Activated naive CD8-positive, alpha-beta T cell treated with anti-CD3 and anti-CD28 coated beads, Interleukin-2, amount 10 ng/mL, durations not matched to agents 7 days and 5 days (primary cell): ENCODE results near the gene FA2H. TPM values are rescaled to one million over a fixed set of nuclear protein-coding genes. Genes with fewer than 3 reads are reported as not detected.
A peak's percentile ranks its signal among the peaks of the same experiment; 100 is the strongest.

Source experiments
- ATAC-seq: fragments of 150-1000 bp; cut with Tn5 transposase; one replicate; pipeline ENCODE4 v1.10.0; 2021; ENCODE audit warnings: low read depth, moderate library complexity
- POLR2A ChIA-PET: fragments of 350-600 bp; sonication (Branson Sonifier 250); formaldehyde crosslinking; loops from one replicate; lab custom pipeline; 2021; ENCODE audit warnings: antibody characterized with exemption; lab: Charles Lee
- DNase-seq: peaks from one replicate; pipeline ENCODE4 v3.0.0; 2021
- H3K27ac Mint-ChIP-seq: one replicate; pipeline ENCODE4 v1.8.0; 2022; ENCODE audit warnings: mild to moderate bottlenecking, mixed read lengths
- H3K27me3 Mint-ChIP-seq: one replicate; pipeline ENCODE4 v1.8.0; 2022; ENCODE audit warnings: mild to moderate bottlenecking, moderate library complexity, mixed read lengths
- H3K36me3 Mint-ChIP-seq: one replicate; pipeline ENCODE4 v1.8.0; 2021; ENCODE audit warnings: mild to moderate bottlenecking, mixed read lengths
- H3K4me1 Mint-ChIP-seq: one replicate; pipeline ENCODE4 v1.8.0; 2021; ENCODE audit warnings: mixed read lengths
- H3K4me3 Mint-ChIP-seq: one replicate; pipeline ENCODE4 v1.8.0; 2022; ENCODE audit warnings: mild to moderate bottlenecking, moderate library complexity, mixed read lengths
- H3K9me3 Mint-ChIP-seq: one replicate; pipeline ENCODE4 v1.8.0; 2021; ENCODE audit warnings: mixed read lengths
- total RNA-seq, 2 experiments: library from RNA; stranded (reverse); gene quantifications; one replicate each; pipeline ENCODE4 v1.2.3, GENCODE V29; 2021

Gene FA2H
- total RNA-seq, 2 experiments from 2014 or later: not detected

DNA sequence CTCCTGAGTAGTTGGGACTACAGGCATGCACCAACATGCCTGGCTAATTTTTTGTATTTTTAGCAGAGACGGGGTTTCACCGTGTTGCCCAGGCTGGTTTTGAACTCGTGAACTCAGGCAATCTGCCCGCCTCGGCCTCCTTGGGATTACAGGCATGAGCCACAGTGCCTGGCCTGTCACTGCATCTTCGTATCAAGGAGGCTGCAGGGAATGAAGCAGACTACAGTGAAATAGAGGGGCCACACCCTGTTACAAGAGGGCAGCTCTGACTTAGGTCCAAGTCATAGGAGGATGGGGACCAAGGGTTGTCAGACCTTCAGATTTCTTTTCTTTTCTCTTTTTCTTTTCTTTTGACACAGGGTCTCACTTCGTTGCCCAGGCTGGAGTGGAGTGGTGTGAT is 28.7 kb downstream of the FA2H start:
- DNase-seq (no peak), ATAC-seq (no peak)
- Mint-ChIP-seq H3K27ac (no peak overlapping the region), H3K36me3 (no peaks in the 10 kb centered on the region), H3K9me3 (no peaks in the 10 kb centered on the region), H3K4me1 (peaks cover 2% of the 10 kb centered on the region), H3K27me3 (no peaks in the 10 kb centered on the region), H3K4me3 (no peak overlapping the region)
- POLR2A ChIA-PET: no interaction called here

DNA sequence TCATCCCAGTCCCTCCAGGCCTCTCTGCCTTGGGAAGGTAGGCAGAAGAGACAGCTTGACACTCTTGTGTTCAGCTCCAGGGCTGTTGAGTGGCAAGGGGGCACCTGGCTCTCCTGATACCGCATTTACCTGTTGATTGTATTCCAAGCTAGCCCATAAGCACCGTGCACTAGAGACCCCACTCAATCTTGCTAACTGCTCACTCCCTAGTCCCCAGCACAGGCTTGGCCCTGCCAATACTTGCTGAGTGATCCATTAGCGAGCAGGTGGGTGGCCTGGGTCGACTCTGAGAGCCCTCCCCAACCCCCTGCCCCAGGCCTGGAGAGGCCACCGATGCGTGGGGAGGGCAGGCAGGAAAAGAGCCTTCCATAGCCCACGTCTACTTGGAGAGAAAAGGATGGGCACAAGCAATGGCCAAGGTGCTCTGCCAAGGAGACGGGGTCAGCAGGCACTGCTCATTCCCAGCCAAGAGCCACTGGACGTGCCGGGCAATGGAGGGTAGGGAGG is 29.5 kb downstream of the FA2H start:
- no peaks in the 10 kb centered on the region for H3K36me3 Mint-ChIP-seq

DNA sequence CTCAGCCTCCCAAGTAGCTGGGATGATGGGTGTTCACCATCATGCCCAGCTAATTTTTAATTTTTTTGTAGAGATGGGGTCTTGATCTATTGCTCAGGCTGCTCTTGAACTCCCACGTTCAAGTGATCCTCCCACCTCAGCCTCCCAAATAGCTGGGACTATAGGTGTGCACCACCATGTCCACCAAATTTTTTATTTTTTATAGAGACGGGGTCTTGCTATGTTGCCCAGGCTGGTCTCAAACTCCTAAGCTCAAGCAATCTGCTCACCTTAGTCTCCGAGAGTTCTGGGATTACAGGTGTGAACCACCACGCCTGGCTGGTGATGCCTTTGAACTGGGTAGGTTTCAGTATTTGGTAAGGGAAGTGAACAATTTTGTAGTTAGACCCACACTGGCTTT is 30.1 kb downstream of the FA2H start:
- Mint-ChIP-seq H3K4me3 (no peak overlapping the region), H3K27me3 (no peaks in the 10 kb centered on the region), H3K4me1 (peaks cover 2% of the 10 kb centered on the region), H3K9me3 (no peaks in the 10 kb centered on the region), H3K36me3 (no peaks in the 10 kb centered on the region), H3K27ac (no peak overlapping the region)
- POLR2A ChIA-PET: no interaction called here
- DNase-seq (no peak), ATAC-seq (no peak)

More for the DNA sequence above, 29.5 kb downstream of the FA2H start:
- no peaks in the 10 kb centered on the region for H3K27me3 Mint-ChIP-seq
- H3K9me3 Mint-ChIP-seq: no peaks in the 10 kb centered on the region
- no peak for DNase-seq
- POLR2A ChIA-PET: no interaction called here
- ATAC-seq: no peak
- H3K27ac Mint-ChIP-seq: no peak overlapping the region
- H3K4me1 Mint-ChIP-seq: peaks cover 2% of the 10 kb centered on the region
- H3K4me3 Mint-ChIP-seq: no peak overlapping the region

DNA sequence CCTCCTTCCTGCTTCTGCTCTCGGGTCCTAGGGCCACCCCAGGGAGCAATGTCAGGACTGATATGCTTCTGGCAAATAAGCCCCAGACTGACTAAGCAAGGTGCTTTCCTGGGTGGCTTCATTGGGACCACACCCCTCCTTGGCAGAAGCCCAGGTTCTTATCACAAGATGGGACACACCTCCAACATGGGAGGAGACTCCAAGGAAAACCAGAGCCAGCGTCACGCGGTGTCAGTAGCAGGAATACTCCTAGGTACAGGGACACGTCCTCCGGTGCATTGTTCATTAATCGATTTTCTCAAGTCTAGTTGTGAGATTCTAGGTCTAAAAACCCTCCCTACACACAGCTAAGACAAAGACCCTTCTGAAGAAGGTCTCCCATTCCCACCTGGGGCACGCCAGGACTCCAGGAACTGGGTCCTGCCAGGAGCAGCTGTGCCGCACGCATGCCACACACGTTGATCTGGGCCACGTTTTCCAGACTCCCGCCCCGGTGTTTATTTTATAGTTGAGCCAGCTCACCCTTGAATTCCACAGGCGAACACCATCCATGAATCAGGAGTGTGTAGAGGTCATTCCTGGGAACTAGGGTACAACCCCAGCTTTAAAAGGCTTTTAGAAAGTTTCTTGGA is 30.8 kb downstream of the FA2H start:
- DNase-seq (no peak), ATAC-seq (no peak)
- no peaks in the 10 kb centered on the region for H3K36me3 Mint-ChIP-seq
- H3K27me3 Mint-ChIP-seq: no peaks in the 10 kb centered on the region
- no peak overlapping the region for H3K27ac Mint-ChIP-seq
- peaks cover 2% of the 10 kb centered on the region for H3K4me1 Mint-ChIP-seq
- no peak overlapping the region for H3K4me3 Mint-ChIP-seq
- H3K9me3 Mint-ChIP-seq: no peaks in the 10 kb centered on the region
- POLR2A ChIA-PET: no interaction called here

DNA sequence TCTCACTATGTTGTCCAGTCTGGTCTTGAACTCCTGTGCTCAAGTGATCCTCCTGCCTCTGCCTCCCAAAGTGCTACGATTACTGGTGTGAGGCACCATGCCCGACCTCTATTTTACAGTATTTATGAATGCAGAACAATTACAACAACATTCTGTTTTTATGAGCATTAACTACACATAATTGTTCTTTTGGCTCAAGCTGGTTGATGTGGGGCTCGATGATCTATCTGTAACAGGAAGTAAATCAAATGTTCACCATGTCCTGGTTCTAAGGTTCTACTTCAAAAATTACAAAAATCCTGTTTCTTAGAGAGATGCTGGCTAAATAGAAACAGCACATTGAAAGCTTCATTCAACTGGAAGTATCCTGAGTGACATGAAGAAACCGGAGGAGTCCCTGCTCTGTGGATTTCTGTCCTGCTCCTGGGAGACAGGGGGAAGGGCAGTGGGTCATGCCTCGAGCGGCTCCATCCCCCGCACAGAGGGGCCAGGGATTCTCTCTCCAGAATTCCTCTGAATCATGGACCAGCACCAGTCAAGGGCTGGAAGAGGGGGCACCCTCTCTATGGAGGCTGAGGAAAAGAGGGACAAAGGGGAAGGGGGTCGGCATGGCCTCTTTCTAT is 31.5 kb downstream of the FA2H start:
- POLR2A ChIA-PET: no interaction called here
- Mint-ChIP-seq H3K27me3 (no peaks in the 10 kb centered on the region), H3K4me3 (no peak overlapping the region), H3K36me3 (no peaks in the 10 kb centered on the region), H3K9me3 (no peaks in the 10 kb centered on the region), H3K4me1 (peaks cover 2% of the 10 kb centered on the region), H3K27ac (no peak overlapping the region)
- ATAC-seq: no peak
- no peak for DNase-seq

DNA sequence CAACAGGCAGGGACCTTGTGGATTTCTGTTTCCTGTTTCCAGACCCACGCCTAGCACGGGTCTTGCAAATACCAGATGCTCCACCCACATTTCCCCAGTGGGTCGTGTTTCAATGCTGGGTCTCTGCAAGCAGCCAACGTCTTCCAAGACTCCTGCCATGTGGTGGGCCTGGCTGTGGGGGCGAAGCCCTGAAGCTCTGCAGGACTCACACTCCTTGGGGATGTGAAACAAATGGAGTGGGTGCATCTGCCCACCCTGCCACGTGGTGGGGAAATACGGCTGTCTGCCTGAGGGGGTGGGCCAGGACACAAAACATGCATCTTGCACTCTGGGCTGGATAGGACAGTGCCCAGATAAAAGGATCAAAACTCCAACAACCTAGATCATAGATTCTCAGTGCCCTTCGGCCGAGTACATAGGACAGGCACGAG is 32.6 kb downstream of the FA2H start:
- H3K4me3 Mint-ChIP-seq: no peak overlapping the region
- H3K27ac Mint-ChIP-seq: no peak overlapping the region
- H3K36me3 Mint-ChIP-seq: no peaks in the 10 kb centered on the region
- ATAC-seq: no peak
- POLR2A ChIA-PET: no interaction called here
- H3K4me1 Mint-ChIP-seq: peaks cover 2% of the 10 kb centered on the region
- H3K27me3 Mint-ChIP-seq: no peaks in the 10 kb centered on the region
- DNase-seq: no peak
- H3K9me3 Mint-ChIP-seq: no peaks in the 10 kb centered on the region

DNA sequence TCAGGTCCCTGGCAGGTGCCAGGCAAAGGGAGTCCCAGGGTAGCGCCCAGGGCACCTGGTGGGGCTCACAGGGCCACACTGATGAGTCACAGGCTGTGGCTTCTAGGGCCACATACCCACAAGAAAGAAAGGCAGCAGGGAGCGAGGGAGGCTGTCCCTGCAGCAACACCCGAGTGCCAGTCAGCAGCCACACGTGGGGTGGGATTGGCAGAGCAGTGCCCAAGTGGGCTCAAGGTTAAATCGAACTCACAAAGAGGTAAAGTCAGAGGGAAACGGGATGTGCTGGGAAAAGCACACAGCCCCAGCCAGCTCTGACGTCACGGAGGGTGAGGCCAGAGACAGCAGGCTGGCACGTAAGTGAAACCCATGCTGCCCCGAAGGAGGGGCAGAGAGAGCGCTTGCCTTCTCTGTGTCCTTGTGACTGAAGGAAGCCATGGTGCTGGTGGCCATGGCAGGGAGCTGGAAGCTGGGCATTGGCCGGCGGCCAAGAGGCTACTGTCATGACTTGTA is 33.8 kb downstream of the FA2H start:
- peaks cover 2% of the 10 kb centered on the region for H3K4me1 Mint-ChIP-seq
- H3K36me3 Mint-ChIP-seq: no peaks in the 10 kb centered on the region
- POLR2A ChIA-PET: no interaction called here
- DNase-seq (no peak), ATAC-seq (no peak)
- no peak overlapping the region for H3K4me3 Mint-ChIP-seq
- H3K27ac Mint-ChIP-seq: no peak overlapping the region
- H3K27me3 Mint-ChIP-seq: no peaks in the 10 kb centered on the region
- H3K9me3 Mint-ChIP-seq: no peaks in the 10 kb centered on the region

DNA sequence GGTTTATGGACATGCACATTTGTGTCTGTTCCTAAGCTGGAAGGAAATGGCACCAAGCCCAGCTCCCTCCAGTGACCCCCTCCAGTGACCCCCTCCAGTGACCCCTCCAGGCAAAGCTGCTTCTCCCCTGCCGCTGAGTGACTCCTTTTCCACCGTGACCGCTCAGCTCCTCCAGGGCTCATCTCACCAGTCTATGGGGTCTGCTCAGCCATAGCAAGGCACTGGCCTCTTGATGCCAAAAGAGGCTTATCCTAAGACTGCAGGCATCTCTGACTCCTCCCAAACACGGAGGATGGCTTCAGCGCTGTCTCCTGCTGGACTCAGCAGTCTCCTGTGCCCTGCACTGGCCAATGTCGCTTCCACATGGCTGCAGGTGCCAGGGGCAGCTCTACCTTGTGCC is 35.3 kb downstream of the FA2H start:
- Mint-ChIP-seq H3K4me1 (peaks cover 2% of the 10 kb centered on the region), H3K27ac (no peak overlapping the region), H3K4me3 (no peak overlapping the region), H3K9me3 (no peaks in the 10 kb centered on the region), H3K27me3 (no peaks in the 10 kb centered on the region), H3K36me3 (no peaks in the 10 kb centered on the region)
- POLR2A ChIA-PET: no interaction called here
- no peak for ATAC-seq
- no peak for DNase-seq

DNA sequence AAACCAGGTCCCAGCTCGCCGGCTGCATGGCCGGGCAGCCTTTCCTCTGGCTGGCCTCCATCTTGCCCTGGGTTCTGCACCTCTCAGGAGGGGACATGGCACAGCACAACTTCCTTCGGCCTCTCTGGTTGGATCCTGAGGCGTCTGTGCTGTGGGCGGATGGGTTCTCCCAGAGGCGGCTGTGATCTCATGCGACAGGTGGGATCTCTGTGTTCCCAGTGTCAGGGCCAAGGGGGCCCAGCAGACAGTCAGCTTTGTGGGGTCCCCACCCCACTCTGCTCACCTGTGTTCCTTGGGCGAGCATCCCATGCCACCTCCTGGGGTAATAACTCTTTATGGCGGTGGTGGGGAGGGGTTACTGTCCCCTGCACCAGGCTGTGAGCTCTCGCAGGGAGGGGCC is 35.8 kb downstream of the FA2H start:
- Mint-ChIP-seq H3K4me1 (peaks cover 2% of the 10 kb centered on the region), H3K9me3 (no peaks in the 10 kb centered on the region), H3K27me3 (no peaks in the 10 kb centered on the region), H3K36me3 (no peaks in the 10 kb centered on the region), H3K4me3 (no peak overlapping the region), H3K27ac (peak overlapping the region; percentile 12)
- DNase-seq: no peak
- POLR2A ChIA-PET: no interaction called here
- ATAC-seq: no peak

DNA sequence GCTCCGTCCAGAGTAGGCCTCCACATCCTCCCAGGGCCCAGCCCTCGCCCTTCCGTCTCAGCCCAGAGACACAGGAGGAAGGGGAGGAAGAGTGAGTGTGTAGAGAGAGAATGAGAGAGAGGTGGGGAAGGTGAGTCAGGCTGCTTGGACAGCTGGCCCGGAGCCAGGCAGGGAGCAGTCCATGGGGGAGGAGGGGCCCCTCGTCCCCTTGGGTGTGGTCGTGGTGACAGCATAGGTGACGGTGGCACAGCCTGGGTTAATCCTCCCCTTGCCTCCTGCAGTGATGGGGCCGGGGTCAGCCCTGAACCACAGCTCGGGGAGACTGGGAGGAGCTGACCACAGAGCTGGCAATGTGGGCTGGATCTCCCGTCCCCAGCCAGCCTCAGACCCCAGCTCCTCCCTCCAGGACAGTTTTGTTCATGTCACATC is 36.5 kb downstream of the FA2H start:
- POLR2A ChIA-PET: no interaction called here
- Mint-ChIP-seq H3K27me3 (no peaks in the 10 kb centered on the region), H3K4me1 (peaks cover 2% of the 10 kb centered on the region), H3K36me3 (no peaks in the 10 kb centered on the region), H3K4me3 (no peak overlapping the region), H3K9me3 (no peaks in the 10 kb centered on the region), H3K27ac (no peak overlapping the region)
- DNase-seq (no peak), ATAC-seq (no peak)

DNA sequence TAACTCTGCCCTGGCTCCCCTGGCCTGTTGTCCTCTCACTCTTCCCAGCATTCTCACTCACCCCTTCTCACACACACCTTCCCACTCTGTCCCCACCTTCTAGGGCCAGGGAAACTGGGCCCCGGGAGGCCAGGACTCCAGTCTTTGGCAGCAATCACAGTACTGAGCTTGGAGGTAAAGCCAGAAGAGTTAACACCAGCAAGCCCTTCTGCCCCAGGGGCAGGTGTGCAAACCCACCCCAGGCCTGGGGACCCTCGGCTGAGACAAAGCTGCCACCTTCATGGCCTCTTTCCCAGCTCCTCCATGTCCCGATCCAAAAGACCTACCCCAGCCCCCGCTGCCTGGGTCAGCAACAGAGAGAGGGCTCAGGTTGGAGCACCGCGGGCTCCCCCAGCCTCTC is 37.1 kb downstream of the FA2H start:
- DNase-seq (no peak), ATAC-seq (no peak)
- Mint-ChIP-seq H3K27ac (no peak overlapping the region), H3K9me3 (no peaks in the 10 kb centered on the region), H3K4me1 (peaks cover 3% of the 10 kb centered on the region), H3K27me3 (no peaks in the 10 kb centered on the region), H3K36me3 (no peaks in the 10 kb centered on the region), H3K4me3 (no peak overlapping the region)
- POLR2A ChIA-PET: no interaction called here

DNA sequence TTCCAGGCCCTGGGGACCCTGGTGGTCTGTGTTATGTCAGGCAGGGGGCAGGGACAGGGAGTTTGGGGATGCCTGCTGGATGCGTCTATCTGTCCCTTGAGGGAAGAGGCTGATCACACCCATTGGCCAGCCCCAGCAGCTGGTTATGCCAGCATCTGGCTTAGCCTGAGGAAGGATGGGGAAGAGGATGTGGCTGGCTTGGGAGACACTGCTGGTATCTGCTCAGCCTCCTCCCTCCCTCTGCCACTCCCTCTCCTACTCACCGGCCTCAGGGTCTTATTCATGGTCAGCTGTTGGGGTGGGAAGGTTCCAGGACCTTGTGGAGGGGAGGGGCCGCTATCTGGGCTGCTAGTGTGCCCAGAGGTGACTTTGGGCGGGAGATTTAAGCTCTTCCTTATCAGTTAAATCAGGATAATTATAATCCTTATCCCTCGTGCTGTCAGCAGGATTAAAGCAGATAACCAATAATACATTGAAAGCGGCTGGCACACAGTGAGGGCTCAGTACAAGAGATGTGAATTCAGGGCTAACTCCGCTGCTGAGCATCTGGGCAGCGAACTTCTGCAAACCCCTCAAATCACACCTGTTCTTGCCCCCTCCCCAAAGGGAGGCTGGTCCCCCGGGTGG is 38.0 kb downstream of the FA2H start:
- POLR2A ChIA-PET: no interaction called here
- ATAC-seq: no peak
- no peak overlapping the region for H3K27ac Mint-ChIP-seq
- H3K4me1 Mint-ChIP-seq: peaks cover 2% of the 10 kb centered on the region
- peaks cover 2% of the 10 kb centered on the region for H3K27me3 Mint-ChIP-seq
- no peak overlapping the region for H3K4me3 Mint-ChIP-seq
- no peaks in the 10 kb centered on the region for H3K36me3 Mint-ChIP-seq
- no peak for DNase-seq
- no peaks in the 10 kb centered on the region for H3K9me3 Mint-ChIP-seq

DNA sequence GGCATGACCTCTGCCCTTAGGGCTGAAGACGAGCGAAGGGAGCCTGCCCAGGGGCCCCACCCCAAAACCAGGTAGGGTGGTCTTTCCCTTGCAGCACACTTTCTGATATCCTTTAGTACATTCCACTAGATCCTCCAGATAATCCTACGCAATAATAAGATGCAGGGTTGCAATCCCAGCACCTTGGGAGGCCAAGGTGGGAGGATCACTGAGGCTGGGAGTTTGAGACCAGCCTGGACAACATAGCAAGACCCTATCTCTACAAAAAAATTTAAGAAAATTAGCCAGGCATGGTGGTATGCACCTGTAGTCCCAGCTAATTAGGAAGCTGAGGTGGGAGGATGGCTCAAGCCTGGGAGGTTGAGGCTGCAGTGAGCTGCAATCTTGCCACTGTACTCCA is 39.1 kb downstream of the FA2H start:
- no peak overlapping the region for H3K4me3 Mint-ChIP-seq
- no peaks in the 10 kb centered on the region for H3K36me3 Mint-ChIP-seq
- peaks cover 2% of the 10 kb centered on the region for H3K4me1 Mint-ChIP-seq
- no peaks in the 10 kb centered on the region for H3K9me3 Mint-ChIP-seq
- no peak overlapping the region for H3K27ac Mint-ChIP-seq
- POLR2A ChIA-PET: no interaction called here
- DNase-seq: no peak
- H3K27me3 Mint-ChIP-seq: peaks cover 10% of the 10 kb centered on the region
- ATAC-seq: no peak

DNA sequence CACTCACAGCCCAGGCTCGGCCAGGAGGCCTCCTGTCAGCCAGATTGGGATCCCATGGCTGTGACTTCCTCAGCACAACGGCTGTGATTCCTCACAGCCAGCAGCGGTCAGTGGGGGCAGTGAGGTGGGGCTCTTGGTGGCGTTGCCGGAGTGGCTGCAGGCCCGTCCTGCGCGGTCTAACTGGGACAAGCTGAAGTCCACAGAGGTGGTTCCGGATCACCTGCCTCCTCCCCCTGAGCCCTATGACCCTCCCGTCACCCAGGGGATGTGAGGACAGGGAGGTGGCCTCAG is 39.5 kb downstream of the FA2H start:
- no peak overlapping the region for H3K27ac Mint-ChIP-seq
- DNase-seq (no peak), ATAC-seq (no peak)
- H3K36me3 Mint-ChIP-seq: no peaks in the 10 kb centered on the region
- H3K9me3 Mint-ChIP-seq: no peaks in the 10 kb centered on the region
- H3K27me3 Mint-ChIP-seq: peaks cover 10% of the 10 kb centered on the region
- POLR2A ChIA-PET: no interaction called here
- no peak overlapping the region for H3K4me3 Mint-ChIP-seq
- peaks cover 6% of the 10 kb centered on the region for H3K4me1 Mint-ChIP-seq
